PFSK-1 (cell line): ENCODE measurements around the gene GNG7.

Experiments
- POLR2AphosphoS5 ChIP-seq: IDR thresholded peaks from 2 replicates; pipeline ENCODE4 v1.6.1; 2012; ENCODE audit warnings: low read depth, mild to moderate bottlenecking, control low read depth, low read length, moderate library complexity
- REST ChIP-seq, 2 experiments: IDR thresholded peaks; 2 replicates each; pipeline versions ENCODE4 v1.6.1 to v1.8.0; 2011 to 2012; ENCODE audit warnings: low read depth in 2 of 2, low read length in 2 of 2, control low read depth in 1 of 2, inconsistent platforms in 1 of 2, mild to moderate bottlenecking in 1 of 2, moderate library complexity in 1 of 2; ENCODE audit not compliant: insufficient read depth in 1 of 2
- SIN3A ChIP-seq: IDR thresholded peaks from 2 replicates; pipeline ENCODE4 v1.6.1; 2012; ENCODE audit warnings: mild to moderate bottlenecking, low read length, moderate library complexity, borderline replicate concordance; ENCODE audit not compliant: insufficient read depth
- TAF1 ChIP-seq: IDR thresholded peaks from 2 replicates; pipeline ENCODE4 v1.6.1; 2012; ENCODE audit warnings: low read length, control low read depth, borderline replicate concordance; ENCODE audit not compliant: insufficient read depth

- TF ChIP-seq POLR2AphosphoS5 (no peak), TAF1 (no peak), REST (IDR thresholded peaks at IDR 0.05; ENCODE audit: insufficient read depth in 1 of 2, low read depth in 2 of 2, low read length in 2 of 2) (no peak), SIN3A (no peak)
Observed at GRCh38 chr19:2546128-2547032, 156.1 kb downstream of the GNG7 start.
